H1 (cell line): ENCODE data around the gene PDZD2. TPM values are rescaled to one million over a fixed set of nuclear protein-coding genes. Genes with fewer than 3 reads are reported as not detected.

ENCODE experiments used
- CTCF ChIA-PET: fragments of 300-600 bp; sonication (Branson Sonifier 250); formaldehyde crosslinking; loops from one replicate; lab custom pipeline; 2021; ENCODE audit not compliant: partially characterized antibody; lab: Charles Lee
- POLR2A ChIA-PET: fragments of 300-600 bp; sonication (Branson Sonifier 250); formaldehyde crosslinking; loops from one replicate; lab custom pipeline; 2021; ENCODE audit warnings: inconsistent platforms; ENCODE audit not compliant: partially characterized antibody; lab: Charles Lee
- DNase-seq, 2 experiments: peaks; one replicate each; pipeline versions ENCODE4 v3.0.0 to v3.0.0-alpha.2; 2010 to 2022; ENCODE audit warnings: low spot score in 2 of 2, low read depth in 1 of 2, mixed read lengths in 1 of 2
- FAIRE-seq: peaks from 2 replicates; lab custom pipeline; 2011; peaks lifted over from hg19 to GRCh38; lab: Jason Lieb, UNC
- H2AFZ ChIP-seq: 2 replicates; pipeline ENCODE4 v1.8.1; 2012; ENCODE audit warnings: low read length, inconsistent platforms
- H2AK5ac ChIP-seq: 2 replicates; pipeline ENCODE4 v1.6.1; 2013; ENCODE audit warnings: low read depth, low read length
- H2BK120ac ChIP-seq: replicated peaks from 2 replicates; pipeline ENCODE3; 2013; ENCODE audit warnings: low read depth, low read length, inconsistent platforms
- H2BK12ac ChIP-seq: 2 replicates; pipeline ENCODE4 v1.6.1; 2013; ENCODE audit warnings: low read depth, low read length
- H2BK15ac ChIP-seq: 2 replicates; pipeline ENCODE4 v1.6.1; 2013; ENCODE audit warnings: low read length
- H2BK20ac ChIP-seq: 2 replicates; pipeline ENCODE4 v1.6.1; 2013; ENCODE audit warnings: low read length
- H2BK5ac ChIP-seq: 2 replicates; pipeline ENCODE4 v1.6.1; 2013; ENCODE audit warnings: low read depth, low read length
- H3K14ac ChIP-seq: 2 replicates; pipeline ENCODE4 v1.6.1; 2013; ENCODE audit warnings: inconsistent platforms; ENCODE audit not compliant: insufficient read length
- H3K18ac ChIP-seq: 2 replicates; pipeline ENCODE4 v1.6.1; 2013; ENCODE audit warnings: low read length; ENCODE audit errors: extremely low read depth
- H3K23ac ChIP-seq: 2 replicates; pipeline ENCODE4 v1.6.1; 2013; ENCODE audit warnings: inconsistent platforms; ENCODE audit not compliant: insufficient read length
- H3K23me2 ChIP-seq: 2 replicates; pipeline ENCODE4 v1.6.1; 2013; ENCODE audit warnings: low read depth, low read length
- H3K27ac ChIP-seq: 2 replicates; pipeline ENCODE4 v1.6.1; 2011; ENCODE audit warnings: low read depth, low read length, inconsistent platforms
- H3K27me3 ChIP-seq, 4 experiments: replicated peaks in 1 of 4; 1 replicate in 1 of 4; 2 replicates in 3 of 4; pipeline versions ENCODE4 v1.6.1 to v1.8.1; 2011 to 2013; ENCODE audit warnings: low read length in 3 of 4, mild to moderate bottlenecking in 3 of 4, inconsistent platforms in 2 of 4, mixed read lengths in 2 of 4, moderate library complexity in 1 of 4; ENCODE audit not compliant: control insufficient read depth in 3 of 4, insufficient read depth in 3 of 4; ENCODE audit errors: extremely low read depth in 1 of 4
- H3K36me3 ChIP-seq, 4 experiments: 2 replicates each; pipeline versions ENCODE4 v1.6.1 to v1.8.1; 2011 to 2013; ENCODE audit warnings: mild to moderate bottlenecking in 4 of 4, low read length in 3 of 4, moderate library complexity in 2 of 4, control low read depth in 1 of 4, inconsistent platforms in 1 of 4; ENCODE audit not compliant: insufficient read depth in 4 of 4, control insufficient read depth in 2 of 4
- H3K4ac ChIP-seq: replicated peaks from 2 replicates; pipeline ENCODE3; 2013; ENCODE audit warnings: low read length, low read depth, mixed read lengths, inconsistent platforms; ENCODE audit not compliant: insufficient read length
- H3K4me1 ChIP-seq, 4 experiments: replicated peaks in 1 of 4; 1 replicate in 1 of 4; 2 replicates in 3 of 4; pipeline versions ENCODE4 v1.6.1 to v1.8.1; 2011 to 2013; ENCODE audit warnings: low read length in 3 of 4, inconsistent platforms in 2 of 4, mixed read lengths in 1 of 4; ENCODE audit not compliant: insufficient read depth in 4 of 4, control insufficient read depth in 3 of 4
- H3K4me2 ChIP-seq, 2 experiments: 2 replicates each; pipeline versions ENCODE4 v1.6.1 to v1.8.1; 2011 to 2013; ENCODE audit warnings: low read depth in 2 of 2, low read length in 2 of 2, control low read depth in 1 of 2, inconsistent platforms in 1 of 2, mild to moderate bottlenecking in 1 of 2; ENCODE audit not compliant: insufficient read depth in 1 of 2
- H3K4me3 ChIP-seq, 4 experiments: fragments of 200-600, 300-600 bp in 1 of 4; sonication (generic), shearing (Covaris generic), sonication (Bioruptor Twin) in 1 of 4; 2 replicates each; pipeline versions ENCODE4 v1.5.1 to v1.8.1; 2011 to 2016; ENCODE audit warnings: low read length in 4 of 4, low read depth in 3 of 4, control low read depth in 2 of 4, inconsistent platforms in 2 of 4, mild to moderate bottlenecking in 2 of 4, mixed read lengths in 1 of 4, moderate library complexity in 1 of 4; ENCODE audit not compliant: insufficient read depth in 2 of 4; ENCODE audit errors: extremely low read depth in 1 of 4
- H3K56ac ChIP-seq: replicated peaks from 2 replicates; pipeline ENCODE3; 2013; ENCODE audit warnings: low read depth, mild to moderate bottlenecking, mixed read lengths, low read length, inconsistent platforms; ENCODE audit not compliant: insufficient read length
- H3K79me1 ChIP-seq: 2 replicates; pipeline ENCODE4 v1.6.1; 2013; ENCODE audit warnings: low read depth, low read length, control low read depth
- H3K79me2 ChIP-seq, 2 experiments: 2 replicates each; pipeline versions ENCODE4 v1.6.1 to v1.8.1; 2012 to 2013; ENCODE audit warnings: low read length in 2 of 2, mild to moderate bottlenecking in 2 of 2, inconsistent platforms in 1 of 2; ENCODE audit not compliant: insufficient read depth in 2 of 2, control insufficient read depth in 1 of 2
- H3K9ac ChIP-seq, 4 experiments: replicated peaks in 1 of 4; 1 replicate in 1 of 4; 2 replicates in 3 of 4; pipeline versions ENCODE4 v1.6.1 to v1.8.1; 2011 to 2013; ENCODE audit warnings: low read depth in 3 of 4, low read length in 3 of 4, control low read depth in 2 of 4, mild to moderate bottlenecking in 2 of 4, moderate library complexity in 2 of 4, inconsistent platforms in 1 of 4; ENCODE audit errors: extremely low read depth in 1 of 4
- H3K9me3 ChIP-seq, 2 experiments: 2 replicates each; pipeline versions ENCODE4 v1.6.1 to v1.8.1; 2012 to 2013; ENCODE audit warnings: mild to moderate bottlenecking in 2 of 2, moderate library complexity in 2 of 2, control low read depth in 1 of 2, inconsistent platforms in 1 of 2, low read depth in 1 of 2, low read length in 1 of 2, mixed read lengths in 1 of 2; ENCODE audit not compliant: insufficient read depth in 2 of 2
- H4K20me1 ChIP-seq, 2 experiments: replicated peaks in 1 of 2; 2 replicates each; pipeline versions ENCODE3 to v1.8.1; 2011 to 2013; ENCODE audit warnings: inconsistent platforms in 2 of 2, low read length in 2 of 2, mild to moderate bottlenecking in 1 of 2; ENCODE audit not compliant: insufficient read depth in 2 of 2, control insufficient read depth in 1 of 2
- H4K5ac ChIP-seq: 2 replicates; pipeline ENCODE4 v1.6.1; 2013; ENCODE audit warnings: low read length, low read depth, mixed read lengths, inconsistent platforms; ENCODE audit not compliant: insufficient read length
- H4K8ac ChIP-seq: 2 replicates; pipeline ENCODE4 v1.8.0; 2013; ENCODE audit warnings: mild to moderate bottlenecking, moderate library complexity, low read length, inconsistent platforms; ENCODE audit not compliant: insufficient read depth; ENCODE audit errors: extremely low read depth
- H4K91ac ChIP-seq: replicated peaks from 2 replicates; pipeline ENCODE3; 2013; ENCODE audit warnings: low read length, mixed read lengths, inconsistent platforms; ENCODE audit not compliant: insufficient read length
- CHD1 ChIP-seq: IDR thresholded peaks from 2 replicates; pipeline ENCODE4 v1.6.1; 2012; ENCODE audit warnings: low read depth, low read length, improper control_type of control experiment
- CHD2 ChIP-seq: IDR thresholded peaks from 2 replicates; pipeline ENCODE4 v1.6.1; 2012; ENCODE audit warnings: low read length, improper control_type of control experiment
- CREB1 ChIP-seq: IDR thresholded peaks from 2 replicates; pipeline ENCODE4 v1.6.1; 2012; ENCODE audit warnings: inconsistent platforms
- KDM4A ChIP-seq: IDR thresholded peaks from one replicate; pipeline ENCODE4 v1.7.1; 2012; ENCODE audit warnings: low read depth, mild to moderate bottlenecking, moderate library complexity, low read length, inconsistent platforms; ENCODE audit not compliant: severe bottlenecking
- MAX ChIP-seq: IDR thresholded peaks from 2 replicates; pipeline ENCODE4 v1.6.1; 2012; ENCODE audit warnings: inconsistent platforms
- WGBS, 2 experiments: shearing (Covaris generic) in 1 of 2; methylation state at CpG; one replicate each; pipeline versions ENCODE4 v1.1.6 to v1.1.7; 2013 to 2015; ENCODE audit warnings: low lambda C conversion rate in 2 of 2, mixed read lengths in 2 of 2, inconsistent platforms in 1 of 2, low coverage in 1 of 2, missing lambda C conversion rate in 1 of 2; ENCODE audit not compliant: insufficient replicate concordance in 2 of 2, insufficient coverage in 1 of 2, insufficient read length in 1 of 2; ENCODE audit errors: extremely low coverage in 1 of 2, missing lambda C conversion rate in 1 of 2; 5-methylcytosine and 5-hydroxymethylcytosine counted together
- polyA plus RNA-seq, 7 experiments: library from polyadenylated mRNA; depleted of rRNA in 3 of 7; stranded (reverse) in 5 of 7; unstranded in 2 of 7; fragments of >200 nt in 5 of 7; fragments of 200-250 nt in 2 of 7; gene quantifications; 1 replicate in 5 of 7; 2 replicates in 1 of 7; 4 replicates in 1 of 7; pipeline versions ENCODE4 v1.2.1 to v1.2.3, GENCODE V29; 2011 to 2013; ENCODE audit warnings: missing spikeins in 2 of 7, mixed read lengths in 2 of 7
- total RNA-seq: library from RNA; stranded (reverse); fragmentation: NEBNext Ultra II Directional; extraction: Animal tissue kit (Norgen Biotek cat#: 25700); gene quantifications from 2 replicates; pipeline ENCODE4 v1.2.1, GENCODE V29; 2021

The PDZD2 gene
- total and polyA plus RNA-seq, 2 of the 8 experiments (the other 6 are each of a cell fraction or from before 2014, with no cell fraction given) = 1.2 to 6.8 TPM

- no peak overlapping the region for H2AK5ac ChIP-seq
- WGBS, 2 experiments = 81% methylated on average over 4 of the region's 4 CpGs; no CpG with 5 or more reads in 1 of the 2 experiments
Measured at GRCh38 chr5:31767335-31768031, 128.6 kb downstream of the PDZD2 start.

More at GRCh38 chr5:31767335-31768031, 128.6 kb downstream of the PDZD2 start:
- TF ChIP-seq KDM4A (no peak), MAX (no peak), CHD1 (no peak), CHD2 (no peak), CREB1 (no peak)
- TF ChIP-seq, all 59 proteins: peak for 0
- H3K4me1 ChIP-seq = peaks cover 3 to 9% (median 5%) of the 10 kb centered on the region in 4 experiments; a peak in 4 of 7 replicates
- ChIA-PET POLR2A (no interaction called here), CTCF (interaction anchor here (0.6 to 4.8 kb wide), 5 partner anchors 8 to 48 kb away, joined by 3 to 24 read pairs (median 4); no protein-coding TSS in a partner anchor)
- H3K4ac ChIP-seq = no peak overlapping the region
- H2BK15ac ChIP-seq = no peak overlapping the region
- H3K36me3 ChIP-seq = no peaks in the 10 kb centered on the region
- no peak overlapping the region for H3K4me3 ChIP-seq
- no peak overlapping the region for H2AFZ ChIP-seq
- H3K9me3 ChIP-seq = no peaks in the 10 kb centered on the region
- no peak overlapping the region; the same call in 1 of the 2 replicates for H2BK20ac ChIP-seq
- no peak overlapping the region for H2BK12ac ChIP-seq
- H3K23me2 ChIP-seq = no peaks in the 10 kb centered on the region
- FAIRE-seq = no peak
- H2BK120ac ChIP-seq = no peak overlapping the region
- no peak overlapping the region for H3K18ac ChIP-seq
- no peak overlapping the region for H3K23ac ChIP-seq
- H3K14ac ChIP-seq = no peak overlapping the region
- no peak overlapping the region for H4K8ac ChIP-seq
- H3K4me2 ChIP-seq = no peak overlapping the region
- H4K91ac ChIP-seq = no peak overlapping the region
- H3K56ac ChIP-seq = no peak overlapping the region
- no peaks in the 10 kb centered on the region for H3K79me1 ChIP-seq
- H3K79me2 ChIP-seq = no peaks in the 10 kb centered on the region
- DNase-seq = no peak
- H4K5ac ChIP-seq = no peak overlapping the region
- no peak overlapping the region for H2BK5ac ChIP-seq
- no peaks in the 10 kb centered on the region for H3K27me3 ChIP-seq
- H3K9ac ChIP-seq = no peak overlapping the region
- H3K27ac ChIP-seq = no peak overlapping the region
- no peaks in the 10 kb centered on the region for H4K20me1 ChIP-seq
